OCI-M2 (cell line): ENCODE results near the gene SERPINB8.

Experiments used
- DNase-seq: peaks from one replicate; lab custom pipeline; 2025; ENCODE audit not compliant: unreplicated experiment; lab: John Stamatoyannopoulos, UW

Gene SERPINB8

DNA sequence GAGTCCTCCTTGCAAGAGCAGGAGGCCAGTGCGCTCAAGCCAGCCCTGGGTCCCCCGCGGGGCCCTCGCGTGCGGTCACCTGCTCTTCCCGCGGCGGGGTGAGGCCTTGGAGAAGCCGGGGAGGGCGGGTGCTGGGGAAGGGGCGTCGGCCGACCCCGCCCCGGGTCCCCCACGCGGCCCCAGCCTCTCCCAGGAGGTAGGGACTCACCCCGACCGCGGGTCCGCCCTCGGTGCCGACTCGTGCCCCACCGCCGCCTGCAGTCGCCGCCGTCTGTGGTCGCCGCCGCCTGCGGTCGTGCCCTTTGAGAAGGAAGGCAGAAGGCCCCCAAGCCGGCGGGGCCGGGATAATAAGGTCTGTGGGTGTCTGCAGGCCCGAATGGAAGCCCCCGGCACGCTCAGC is 32.7 kb downstream of the SERPINB8 start:
- no peak for DNase-seq

DNA sequence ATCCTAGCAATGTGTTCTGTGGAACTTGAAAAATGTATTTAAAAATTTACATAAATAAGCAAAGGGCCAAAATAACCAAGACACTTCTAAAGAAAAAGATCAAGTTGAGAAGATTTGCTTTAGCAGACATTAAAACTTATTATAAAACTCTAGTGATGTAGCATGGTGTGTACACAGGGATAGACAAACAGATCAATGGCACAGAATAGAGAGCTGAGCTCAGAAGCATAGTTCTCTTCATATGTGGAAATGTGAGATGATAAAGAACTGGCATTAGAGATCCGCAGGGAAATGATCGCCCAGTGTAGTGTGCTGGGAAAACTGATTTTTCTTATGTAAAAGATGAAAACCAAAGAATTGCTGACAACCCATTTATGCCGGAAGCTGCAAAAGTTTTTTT is 39.4 kb downstream of the SERPINB8 start:
- DNase-seq: no peak

GRCh38 chr18:64011513-64011912 is 41.6 kb downstream of the SERPINB8 start:
- DNase-seq: no peak

DNA sequence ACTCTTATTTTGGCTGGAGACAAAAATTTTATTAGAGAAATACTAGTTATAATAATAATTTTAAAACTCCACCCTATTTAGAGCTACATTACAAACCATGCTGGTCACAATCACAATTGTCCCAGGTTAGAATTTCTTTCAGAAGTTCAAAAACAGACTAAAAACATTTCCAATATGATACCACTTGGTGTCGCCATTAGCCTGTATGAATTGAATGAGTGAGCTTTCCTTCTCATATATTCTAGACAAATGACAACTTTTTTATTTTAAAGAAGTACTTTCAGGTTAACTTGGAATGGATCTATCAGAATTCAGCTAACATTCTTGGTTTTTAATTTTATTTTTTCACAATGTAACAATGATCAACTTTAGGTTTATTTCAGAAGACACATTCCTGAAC is 48.0 kb downstream of the SERPINB8 start:
- no peak for DNase-seq

- DNase-seq: no peak
Observed at GRCh38 chr18:64019922-64020756, 50.3 kb downstream of the SERPINB8 start.

GRCh38 chr18:64026350-64026749 is 56.5 kb downstream of the SERPINB8 start:
- DNase-seq: no peak

DNA sequence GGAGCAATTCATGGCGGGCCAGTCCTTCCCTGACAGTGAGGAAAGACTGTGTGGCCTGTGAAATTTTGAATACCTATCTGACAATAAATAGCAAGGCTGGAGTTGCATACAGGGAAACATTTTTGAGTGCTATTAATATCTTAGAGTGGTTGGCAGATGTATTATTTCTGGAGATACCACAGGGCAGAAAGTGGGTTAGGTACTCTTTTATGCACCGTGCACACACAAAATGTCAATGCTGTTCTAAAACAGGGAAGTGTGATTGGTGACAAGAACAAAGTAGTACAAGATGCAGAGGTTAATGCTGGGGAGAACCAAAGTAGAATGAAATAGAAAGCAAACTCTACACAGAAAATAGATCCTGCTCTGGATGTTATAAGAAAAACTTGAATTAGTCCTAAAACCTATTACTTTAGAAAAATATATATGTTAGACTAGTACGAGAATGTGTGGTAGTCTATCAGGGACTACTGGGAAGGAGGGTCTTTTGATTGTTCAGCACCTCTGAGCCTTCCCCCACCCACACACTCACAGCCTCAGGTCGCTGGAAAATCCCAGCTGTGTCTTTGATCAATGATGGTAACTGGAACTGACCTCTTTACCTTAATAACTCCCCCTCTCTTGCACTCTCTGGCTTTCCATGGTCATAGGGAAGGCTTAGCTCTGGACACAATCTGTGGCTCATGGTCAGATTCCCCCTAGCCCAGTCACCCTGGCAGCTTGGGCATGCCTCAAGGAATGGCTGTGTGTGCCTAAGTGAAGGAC is 58.2 kb downstream of the SERPINB8 start:
- no peak for DNase-seq

DNA sequence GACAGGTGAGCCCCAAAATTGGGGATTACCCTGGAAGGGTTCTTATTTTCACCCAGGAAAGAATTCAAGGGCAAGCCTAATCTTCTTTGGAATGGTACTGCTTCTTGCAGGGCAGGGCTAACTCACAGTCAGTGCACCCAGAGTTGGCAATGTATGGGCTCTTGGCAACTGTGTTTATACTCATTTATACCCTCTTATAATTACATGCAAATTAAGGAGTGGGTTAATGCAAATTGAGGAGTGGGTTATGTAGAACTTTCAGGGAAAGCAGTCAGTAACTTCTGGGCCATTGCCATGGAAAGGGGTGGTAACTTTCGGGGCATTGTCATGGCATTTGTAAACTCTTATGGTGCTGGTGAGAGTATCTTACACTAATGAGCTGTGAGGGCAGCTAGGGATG is 59.2 kb downstream of the SERPINB8 start:
- DNase-seq: no peak

GRCh38 chr18:64031411-64031810 is 61.5 kb downstream of the SERPINB8 start:
- no peak for DNase-seq

DNA sequence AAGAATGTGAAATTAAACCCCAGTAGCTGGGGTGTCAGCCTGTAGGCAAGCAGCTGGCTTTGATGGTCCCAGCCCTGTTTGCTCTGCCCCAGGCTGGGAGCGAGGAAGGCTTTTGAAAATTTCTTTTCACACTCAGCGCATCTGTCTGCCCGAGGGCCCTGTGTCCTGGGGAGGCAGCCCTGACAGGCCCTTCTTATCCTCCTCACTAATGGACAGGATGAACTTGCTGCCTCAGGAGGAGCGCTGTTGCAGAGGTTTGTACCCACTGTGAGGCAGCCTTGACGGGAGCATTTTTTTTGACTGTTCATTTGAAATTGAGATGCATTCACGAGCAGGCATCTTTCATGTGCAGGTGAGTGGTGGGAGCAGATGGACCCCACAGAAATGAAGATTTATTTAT is 62.4 kb downstream of the SERPINB8 start:
- DNase-seq: no peak

DNA sequence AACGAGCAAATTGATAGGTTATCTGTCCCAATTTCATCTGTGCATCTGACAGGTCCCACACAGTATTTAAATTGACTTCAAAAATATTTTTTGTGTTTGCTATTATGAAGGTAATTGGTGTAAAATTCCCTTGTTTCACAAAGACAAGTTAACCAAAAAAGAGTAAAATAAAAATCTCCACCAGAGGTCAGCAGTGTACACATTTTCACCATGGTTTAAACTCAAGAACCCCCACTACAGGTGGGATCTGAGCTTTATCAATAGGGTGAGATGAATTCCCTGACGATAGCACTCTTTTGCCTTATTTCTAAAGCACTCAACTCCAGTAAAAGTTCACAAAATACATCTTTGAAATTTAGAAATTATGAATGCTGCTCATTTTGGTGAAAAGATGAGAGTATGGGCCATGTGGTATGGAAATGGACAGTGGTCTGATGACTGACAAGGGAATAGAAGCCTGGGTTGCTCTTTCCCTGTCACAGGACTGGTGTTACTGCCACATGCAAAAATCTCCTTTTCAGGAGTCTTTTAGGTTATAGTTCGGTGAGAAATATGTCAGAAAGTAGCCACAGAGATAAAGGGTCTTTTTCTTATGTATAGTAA is 68.0 kb downstream of the SERPINB8 start:
- no peak for DNase-seq
